H1 (cell line): Measurements from ENCODE around the gene ZNF33B. TPM values are rescaled to one million over a fixed set of nuclear protein-coding genes. Genes with fewer than 3 reads are reported as not detected.

Source experiments
- BACH1 ChIP-seq: IDR thresholded peaks from 2 replicates; pipeline ENCODE4 v1.6.1; 2012; ENCODE audit warnings: low read length, improper control_type of control experiment
- CREB1 ChIP-seq: IDR thresholded peaks from 2 replicates; pipeline ENCODE4 v1.6.1; 2012; ENCODE audit warnings: inconsistent platforms
- HDAC2 ChIP-seq, 2 experiments: fragments of 300-600 bp in 1 of 2; sonication (generic) in 1 of 2; IDR thresholded peaks; 2 replicates each; pipeline ENCODE4 v1.6.1; 2011 to 2012; ENCODE audit warnings: low read depth in 2 of 2, low read length in 2 of 2, mild to moderate bottlenecking in 2 of 2, moderate library complexity in 2 of 2, borderline replicate concordance in 1 of 2, inconsistent platforms in 1 of 2
- MAX ChIP-seq: IDR thresholded peaks from 2 replicates; pipeline ENCODE4 v1.6.1; 2012; ENCODE audit warnings: inconsistent platforms
- NANOG ChIP-seq: IDR thresholded peaks from 2 replicates; pipeline ENCODE4 v1.6.1; 2011; ENCODE audit warnings: low read length, low read depth, mild to moderate bottlenecking, inconsistent platforms; ENCODE audit not compliant: insufficient read depth, poor library complexity, severe bottlenecking
- NRF1 ChIP-seq: IDR thresholded peaks from 2 replicates; pipeline ENCODE4 v1.6.1; 2011; ENCODE audit warnings: mild to moderate bottlenecking, low read depth, low read length, improper control_type of control experiment
- SAP30 ChIP-seq: fragments of 300-600 bp; sonication (generic); IDR thresholded peaks from 2 replicates; pipeline ENCODE4 v1.7.1; 2012; ENCODE audit warnings: low read length, moderate library complexity, mild to moderate bottlenecking, inconsistent platforms; ENCODE audit not compliant: insufficient read depth, insufficient replicate concordance
- SIX5 ChIP-seq: IDR thresholded peaks from 2 replicates; pipeline ENCODE4 v1.6.1; 2011; ENCODE audit warnings: mild to moderate bottlenecking, low read depth, low read length
- SP2 ChIP-seq: IDR thresholded peaks from 2 replicates; pipeline ENCODE4 v1.6.1; 2012; ENCODE audit warnings: mild to moderate bottlenecking, low read length, inconsistent platforms
- TAF1 ChIP-seq: IDR thresholded peaks from 2 replicates; pipeline ENCODE4 v1.6.1; 2011; ENCODE audit warnings: mild to moderate bottlenecking, low read depth, low read length
- TBP ChIP-seq: IDR thresholded peaks from 2 replicates; pipeline ENCODE4 v1.6.1; 2011; ENCODE audit warnings: low read depth, low read length, improper control_type of control experiment
- USF2 ChIP-seq: IDR thresholded peaks from 2 replicates; pipeline ENCODE4 v1.6.1; 2011; ENCODE audit warnings: low read length, improper control_type of control experiment
- ZNF274 ChIP-seq: IDR thresholded peaks from 2 replicates; pipeline ENCODE4 v1.7.0; 2012; ENCODE audit warnings: low read length, borderline replicate concordance; ENCODE audit errors: extremely low read depth
- polyA plus RNA-seq, 7 experiments: library from polyadenylated mRNA; depleted of rRNA in 3 of 7; stranded (reverse) in 5 of 7; unstranded in 2 of 7; fragments of >200 nt in 5 of 7; fragments of 200-250 nt in 2 of 7; gene quantifications; 1 replicate in 5 of 7; 2 replicates in 1 of 7; 4 replicates in 1 of 7; pipeline versions ENCODE4 v1.2.1 to v1.2.3, GENCODE V29; 2011 to 2013; ENCODE audit warnings: missing spikeins in 2 of 7, mixed read lengths in 2 of 7
- total RNA-seq: library from RNA; stranded (reverse); fragmentation: NEBNext Ultra II Directional; extraction: Animal tissue kit (Norgen Biotek cat#: 25700); gene quantifications from 2 replicates; pipeline ENCODE4 v1.2.1, GENCODE V29; 2021

The ZNF33B gene
- total and polyA plus RNA-seq, 2 of the 8 experiments (the other 6 are each of a cell fraction or from before 2014, with no cell fraction given): 10.7 to 33.4 TPM

- no peak for TF ChIP-seq SAP30
- TF ChIP-seq NRF1: peak; percentile 72
- peak; percentile 66; the same call in 1 of the 2 replicates for TF ChIP-seq TBP
- no peak for TF ChIP-seq HDAC2 (IDR thresholded peaks at IDR 0.05; ENCODE audit: borderline replicate concordance in 1 of 2, low read depth in 2 of 2, low read length in 2 of 2)
- TF ChIP-seq SIX5: peak; percentile 89
- no peak for TF ChIP-seq BACH1
- no peak for TF ChIP-seq NANOG
- TF ChIP-seq MAX: peak; percentile 54; the same call in 1 of the 2 replicates
- TF ChIP-seq SP2: no peak
- peak; percentile 71; the same call in 1 of the 2 replicates for TF ChIP-seq TAF1
- TF ChIP-seq USF2: no peak
- TF ChIP-seq ZNF274: no peak
- peak; percentile 88 for TF ChIP-seq CREB1
Observed at GRCh38 chr10:42552188-42553063, 85.9 kb downstream of the ZNF33B start (continued).
